K562 (cell line): ENCODE data around the gene ZNF346. TPM values are rescaled to one million over a fixed set of nuclear protein-coding genes. Genes with fewer than 3 reads are reported as not detected.

Source experiments
- ADNP ChIP-seq: fragments of 200-800 bp; sonication (Bioruptor generic); IDR thresholded peaks from 2 replicates; pipeline ENCODE4 v1.6.1; 2016; ENCODE audit warnings: missing genetic modification characterization, missing compliant biosample characterization
- CHAMP1 ChIP-seq: fragments of 450-650 bp; IDR thresholded peaks from 2 replicates; pipeline ENCODE4 v1.6.1; 2016; ENCODE audit warnings: mild to moderate bottlenecking
- HBP1 ChIP-seq: fragments of 450-650 bp; formaldehyde crosslinking; IDR thresholded peaks from 2 replicates; pipeline ENCODE4 v1.4.0; 2022; ENCODE audit warnings: missing genetic modification characterization
- HDAC1 ChIP-seq, 2 experiments: fragments of 450-650 bp; IDR thresholded peaks; 2 replicates each; pipeline ENCODE4 v1.6.1; 2016 to 2017; ENCODE audit warnings: inconsistent platforms in 1 of 2, mild to moderate bottlenecking in 1 of 2, moderate library complexity in 1 of 2
- HNRNPUL1 ChIP-seq: fragments of 200-400 bp; formaldehyde crosslinking; IDR thresholded peaks from 2 replicates; pipeline ENCODE4 v1.6.1; 2017; ENCODE audit warnings: low read length
- KDM1A ChIP-seq, 2 experiments: fragments of 450-650 bp; IDR thresholded peaks; 2 replicates each; pipeline ENCODE4 v1.6.1; 2016; ENCODE audit warnings: mild to moderate bottlenecking in 2 of 2
- KLF1 ChIP-seq: fragments of 450-650 bp; IDR thresholded peaks from 2 replicates; pipeline ENCODE4 v1.6.1; 2016; ENCODE audit warnings: missing genetic modification characterization, missing compliant biosample characterization
- MAFG ChIP-seq: fragments of 450-650 bp; conservative IDR thresholded peaks from 2 replicates; pipeline ENCODE4 v1.6.1; 2016; ENCODE audit warnings: missing genetic modification characterization, missing compliant biosample characterization
- MCM7 ChIP-seq, 2 experiments: fragments of 450-650 bp; IDR thresholded peaks; 2 replicates each; pipeline ENCODE4 v1.6.1; 2016 to 2018
- MIER1 ChIP-seq: fragments of 450-650 bp; IDR thresholded peaks from 2 replicates; pipeline ENCODE4 v1.6.1; 2016; ENCODE audit warnings: antibody characterized with exemption, mild to moderate bottlenecking, low read depth
- MXD1 ChIP-seq: fragments of 250-450 bp; sonication (Bioruptor Pico); IDR thresholded peaks from 2 replicates; pipeline ENCODE4 v1.8.0; 2021; ENCODE audit warnings: borderline replicate concordance, mild to moderate bottlenecking, moderate library complexity; ENCODE audit not compliant: poor library complexity, severe bottlenecking
- NR2F6 ChIP-seq: fragments of 450-650 bp; formaldehyde crosslinking; IDR thresholded peaks from 2 replicates; pipeline ENCODE4 v1.4.0; 2020; ENCODE audit warnings: mild to moderate bottlenecking
- POLR2H ChIP-seq: IDR thresholded peaks from 2 replicates; pipeline ENCODE4 v1.6.1; 2016; ENCODE audit warnings: missing genetic modification characterization, low read depth, mild to moderate bottlenecking, control low read depth, missing compliant biosample characterization, moderate library complexity
- POLR3A ChIP-seq: IDR thresholded peaks from 2 replicates; pipeline ENCODE4 v1.6.1; 2011; ENCODE audit warnings: borderline replicate concordance, mild to moderate bottlenecking, moderate library complexity; ENCODE audit not compliant: insufficient read length, insufficient read depth; ENCODE audit errors: extremely low read depth
- RAD51 ChIP-seq: fragments of 450-650 bp; IDR thresholded peaks from 2 replicates; pipeline ENCODE4 v1.7.1; 2016; ENCODE audit warnings: low read depth, mild to moderate bottlenecking, borderline replicate concordance
- SMAD2 ChIP-seq: fragments of 150-350 bp; IDR thresholded peaks from 2 replicates; pipeline ENCODE4 v1.6.1; 2014; ENCODE audit warnings: low read depth, mild to moderate bottlenecking, low read length
- SNIP1 ChIP-seq: fragments of 450-650 bp; IDR thresholded peaks from 2 replicates; pipeline ENCODE4 v1.7.1; 2017; ENCODE audit warnings: low read depth, mild to moderate bottlenecking
- USF2 ChIP-seq: sonication (generic); formaldehyde crosslinking; IDR thresholded peaks from 2 replicates; pipeline ENCODE4 v1.5.0; 2020; ENCODE audit warnings: missing genetic modification reagents
- ZHX1 ChIP-seq: fragments of 150-350 bp; conservative IDR thresholded peaks from 2 replicates; pipeline ENCODE4 v1.6.1; 2014; ENCODE audit warnings: low read length
- ZKSCAN3 ChIP-seq: fragments of 250-450 bp; sonication (Bioruptor Pico); IDR thresholded peaks from 2 replicates; pipeline ENCODE4 v1.4.0; 2020
- ZNF586 ChIP-seq: fragments of 450-650 bp; formaldehyde crosslinking; conservative IDR thresholded peaks from 2 replicates; pipeline ENCODE4 v1.4.0; 2020; ENCODE audit warnings: mild to moderate bottlenecking, moderate library complexity
- polyA plus RNA-seq, 8 experiments: library from polyadenylated mRNA; depleted of rRNA in 4 of 8; stranded (reverse) in 5 of 8; unstranded in 3 of 8; fragments of >200 nt; fragmentation: Nextera tagmentation in 2 of 8; fragmentation: Illumina TruSeq in 1 of 8; extraction: Ambion mirVana in 2 of 8; extraction: Trizol in 1 of 8; gene quantifications; 2 replicates each; pipeline versions ENCODE4 v1.2.1 to v1.2.3, GENCODE V29; 2011 to 2014; ENCODE audit warnings: inconsistent platforms in 1 of 8, missing spikeins in 1 of 8
- total RNA-seq, 7 experiments: library from RNA; depleted of rRNA in 6 of 7; stranded (reverse); fragments of >200 nt in 6 of 7; fragmentation: Illumina TruSeq in 2 of 7; extraction: Trizol in 2 of 7; gene quantifications; 2 replicates each; pipeline versions ENCODE4 v1.2.1 to v1.2.3, GENCODE V29; 2011 to 2021; ENCODE audit warnings: low replicate concordance in 1 of 7

The ZNF346 gene
- total and polyA plus RNA-seq, 9 of the 15 experiments (the other 6 are each of a cell fraction or from before 2014, with no cell fraction given), result 5.0 to 25.1 (median 20.1) TPM

GRCh38 chr5:177086654-177087397 is 64.3 kb downstream of the ZNF346 start, which contains the start of gene FGFR4 (continued):
- TF ChIP-seq USF2 (CRISPR knock-in tag), result no peak
- TF ChIP-seq KLF1 (tag), result no peak
- no peak for TF ChIP-seq ZKSCAN3 (CRISPR knock-in tag)
- TF ChIP-seq HNRNPUL1, result no peak
- no peak for TF ChIP-seq MIER1
- no peak for TF ChIP-seq NR2F6
- TF ChIP-seq ZHX1, result no peak
- no peak for TF ChIP-seq POLR2H (tag)
- no peak for TF ChIP-seq SMAD2
- TF ChIP-seq RAD51, result no peak
- no peak for TF ChIP-seq CHAMP1
- TF ChIP-seq MAFG (tag), result no peak
- TF ChIP-seq POLR3A, result no peak
- no peak for TF ChIP-seq ADNP (tag)
- no peak for TF ChIP-seq SNIP1
- peak; percentile 45 to 91; a peak in 3 of 4 replicates for TF ChIP-seq HDAC1 (IDR thresholded peaks at IDR 0.05)
- no peak for TF ChIP-seq MXD1 (CRISPR knock-in tag)
- peak; percentile 43 to 58; a peak in 3 of 4 replicates for TF ChIP-seq KDM1A (IDR thresholded peaks at IDR 0.05)
- TF ChIP-seq MCM7 (IDR thresholded peaks at IDR 0.05), result no peak
- TF ChIP-seq HBP1 (CRISPR knock-in tag), result no peak
- TF ChIP-seq ZNF586 (CRISPR knock-in tag), result no peak
